GM23248 (cell line): Measurements from ENCODE around the gene NDFIP2.

Experiments used
- EZH2 ChIP-seq: fragments of 200-600 bp; sonication (generic); IDR thresholded peaks from 2 replicates; pipeline ENCODE4 v1.6.1; 2018; ENCODE audit warnings: antibody characterized with exemption, mild to moderate bottlenecking; ENCODE audit not compliant: insufficient read depth, poor library complexity, severe bottlenecking
- EZH2phosphoT487 ChIP-seq: fragments of 200-600 bp; sonication (generic); IDR thresholded peaks from 2 replicates; pipeline ENCODE4 v1.6.1; 2018; ENCODE audit warnings: antibody characterized with exemption, moderate library complexity, mild to moderate bottlenecking, low read depth; ENCODE audit not compliant: insufficient read depth

- TF ChIP-seq EZH2, result no peak
- TF ChIP-seq EZH2phosphoT487, result no peak
Observed at GRCh38 chr13:79497852-79498251, 16.9 kb downstream of the NDFIP2 start.
